ENCODE results near the gene PDSS2. TPM values are rescaled to one million over a fixed set of nuclear protein-coding genes. Genes with fewer than 3 reads are reported as not detected.

Gene PDSS2
- total RNA-seq, 2 donors from 2014 or later, result 6.2 to 10.9 TPM

- 100% methylated on average over 3 of the region's 3 CpGs for WGBS, 2 donors
- H3K36me3 ChIP-seq (replicated peaks in 1 of 2; ENCODE audit: insufficient read depth in 1 of 2, low read depth in 2 of 2), result no peaks in the 10 kb centered on the region
- H3K4me3 ChIP-seq, result no peak overlapping the region
- ATAC-seq, result no peak
- no peaks in the 10 kb centered on the region for H3K9me3 ChIP-seq
- peaks cover 6% of the 10 kb centered on the region for H3K4me1 ChIP-seq
- H3K27me3 ChIP-seq, result no peaks in the 10 kb centered on the region
- DNase-seq, result no peak
- no peak for TF ChIP-seq CTCF (IDR thresholded peaks at IDR 0.05)
- TF ChIP-seq POLR2A (IDR thresholded peaks at IDR 0.05), result no peak
- H3K27ac ChIP-seq, result no peak overlapping the region
- intact Hi-C loops (cut with DNase I), result no loop called here
These were observed 48.2 kb downstream of the PDSS2 start for GRCh38 chr6:107411161-107411560.

GRCh38 chr6:107409942-107410341 is 49.4 kb downstream of the PDSS2 start:
- no peaks in the 10 kb centered on the region for H3K9me3 ChIP-seq
- no peaks in the 10 kb centered on the region for H3K27me3 ChIP-seq
- no peak overlapping the region for H3K4me3 ChIP-seq
- H3K4me1 ChIP-seq, result peaks cover 6% of the 10 kb centered on the region
- WGBS, 2 donors, result 96 to 97% methylated on average over 2 of the region's 2 CpGs
- H3K27ac ChIP-seq, result no peak overlapping the region
- TF ChIP-seq POLR2A (IDR thresholded peaks at IDR 0.05) (no peak), CTCF (IDR thresholded peaks at IDR 0.05) (no peak)
- no peaks in the 10 kb centered on the region for H3K36me3 ChIP-seq (replicated peaks in 1 of 2; ENCODE audit: insufficient read depth in 1 of 2, low read depth in 2 of 2)
- no peak for ATAC-seq
- no peak for DNase-seq
- intact Hi-C loops (cut with DNase I), result no loop called here

- Histone ChIP-seq H3K4me1 (no peaks in the 10 kb centered on the region), H3K27ac (no peak overlapping the region), H3K4me3 (no peak overlapping the region), H3K9me3 (no peaks in the 10 kb centered on the region), H3K27me3 (no peaks in the 10 kb centered on the region), H3K36me3 (replicated peaks in 1 of 2; ENCODE audit: insufficient read depth in 1 of 2, low read depth in 2 of 2) (no peaks in the 10 kb centered on the region)
- DNase-seq (no peak), ATAC-seq (no peak)
- TF ChIP-seq POLR2A (IDR thresholded peaks at IDR 0.05), result no peak
- TF ChIP-seq CTCF (IDR thresholded peaks at IDR 0.05), result no peak
- intact Hi-C loops (cut with DNase I), result no loop called here
- WGBS, 2 donors, result 62 to 88% methylated on average over 3 of the region's 3 CpGs
These were observed 50.6 kb downstream of the PDSS2 start for GRCh38 chr6:107408714-107409113.

- no peaks in the 10 kb centered on the region for H3K27me3 ChIP-seq
- no peaks in the 10 kb centered on the region for H3K36me3 ChIP-seq (replicated peaks in 1 of 2; ENCODE audit: insufficient read depth in 1 of 2, low read depth in 2 of 2)
- no peak overlapping the region for H3K27ac ChIP-seq
- H3K4me1 ChIP-seq, result no peaks in the 10 kb centered on the region
- no peak overlapping the region for H3K4me3 ChIP-seq
- TF ChIP-seq POLR2A (IDR thresholded peaks at IDR 0.05) (no peak), CTCF (IDR thresholded peaks at IDR 0.05) (no peak)
- DNase-seq (no peak), ATAC-seq (no peak)
- intact Hi-C loops (cut with DNase I), result no loop called here
- H3K9me3 ChIP-seq, result no peaks in the 10 kb centered on the region
- WGBS, 2 donors, result 95 to 98% methylated on average over 3 of the region's 3 CpGs
These were observed 54.4 kb downstream of the PDSS2 start for GRCh38 chr6:107405002-107405401.

GRCh38 chr6:107402533-107402932 is 56.8 kb downstream of the PDSS2 start:
- Histone ChIP-seq H3K9me3 (no peaks in the 10 kb centered on the region), H3K4me3 (no peak overlapping the region), H3K4me1 (no peaks in the 10 kb centered on the region), H3K27ac (no peak overlapping the region), H3K27me3 (no peaks in the 10 kb centered on the region), H3K36me3 (replicated peaks in 1 of 2; ENCODE audit: insufficient read depth in 1 of 2, low read depth in 2 of 2) (no peaks in the 10 kb centered on the region)
- no peak for ATAC-seq
- WGBS, 2 donors, result 97 to 100% methylated on average over 1 of the region's 1 CpG
- TF ChIP-seq CTCF (IDR thresholded peaks at IDR 0.05) (no peak), POLR2A (IDR thresholded peaks at IDR 0.05) (no peak)
- intact Hi-C loops (cut with DNase I), result no loop called here
- no peak for DNase-seq

Data from body of pancreas (tissue), 4 donors.